Brain microvascular endothelial cell (primary cell): ENCODE measurements around the gene DPRX.

ENCODE experiments used
- DNase-seq: peaks from one replicate; pipeline ENCODE4 v3.0.0-alpha.2; 2020
- H3K27ac ChIP-seq: fragments of 250-450 bp; sonication (Bioruptor Pico); 2 replicates; pipeline ENCODE4 v1.5.1; 2020; ENCODE audit warnings: mild to moderate bottlenecking, moderate library complexity
- H3K27me3 ChIP-seq: fragments of 250-450 bp; sonication (Bioruptor Pico); replicated peaks from 2 replicates; pipeline ENCODE4 v1.5.1; 2020; ENCODE audit warnings: mild to moderate bottlenecking
- H3K36me3 ChIP-seq: fragments of 250-450 bp; sonication (Bioruptor Pico); replicated peaks from 2 replicates; pipeline ENCODE4 v1.5.1; 2020; ENCODE audit warnings: mild to moderate bottlenecking
- H3K4me3 ChIP-seq: 2 replicates; pipeline ENCODE4 v1.5.1; 2011; ENCODE audit warnings: low read depth, mild to moderate bottlenecking, control low read depth, low read length, moderate library complexity
- in situ Hi-C: cut with HindIII; loops from 2 replicates; pipeline ENCODE4 v1.10.0; 2017; ENCODE audit warnings: low sequenced_read_pairs, low pct_ligation_motif_present
- TF ChIP-seq, protein P1 (sequence below): IDR thresholded peaks from 2 replicates; pipeline ENCODE4 v1.5.1; 2011; ENCODE audit warnings: low read depth, mild to moderate bottlenecking, moderate library complexity, low read length, control low read depth, inconsistent platforms; ENCODE audit errors: missing control alignments

DPRX gene

DNA sequence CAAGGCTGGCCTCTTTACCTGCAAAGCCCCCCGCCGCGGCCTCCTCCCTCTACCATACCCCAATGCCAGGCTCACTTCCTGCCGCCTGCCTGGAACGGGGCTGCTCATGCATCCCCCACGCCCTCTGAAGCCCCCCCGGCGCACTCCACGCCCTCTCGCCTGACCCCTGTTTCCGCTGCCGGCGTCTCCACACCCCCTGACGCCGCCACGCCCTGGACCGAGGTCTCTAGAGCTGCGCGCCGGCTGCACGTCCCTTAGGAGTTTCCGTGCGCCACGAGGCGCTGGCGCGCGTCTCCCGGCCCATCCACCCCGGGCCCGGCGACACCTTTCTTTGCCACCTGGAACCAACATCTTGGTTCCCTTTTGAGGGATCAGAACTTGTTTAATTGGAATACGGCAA, 16.0 kb downstream of the DPRX start:
- H3K27ac ChIP-seq = no peak overlapping the region
- TF ChIP-seq, protein P1, sequence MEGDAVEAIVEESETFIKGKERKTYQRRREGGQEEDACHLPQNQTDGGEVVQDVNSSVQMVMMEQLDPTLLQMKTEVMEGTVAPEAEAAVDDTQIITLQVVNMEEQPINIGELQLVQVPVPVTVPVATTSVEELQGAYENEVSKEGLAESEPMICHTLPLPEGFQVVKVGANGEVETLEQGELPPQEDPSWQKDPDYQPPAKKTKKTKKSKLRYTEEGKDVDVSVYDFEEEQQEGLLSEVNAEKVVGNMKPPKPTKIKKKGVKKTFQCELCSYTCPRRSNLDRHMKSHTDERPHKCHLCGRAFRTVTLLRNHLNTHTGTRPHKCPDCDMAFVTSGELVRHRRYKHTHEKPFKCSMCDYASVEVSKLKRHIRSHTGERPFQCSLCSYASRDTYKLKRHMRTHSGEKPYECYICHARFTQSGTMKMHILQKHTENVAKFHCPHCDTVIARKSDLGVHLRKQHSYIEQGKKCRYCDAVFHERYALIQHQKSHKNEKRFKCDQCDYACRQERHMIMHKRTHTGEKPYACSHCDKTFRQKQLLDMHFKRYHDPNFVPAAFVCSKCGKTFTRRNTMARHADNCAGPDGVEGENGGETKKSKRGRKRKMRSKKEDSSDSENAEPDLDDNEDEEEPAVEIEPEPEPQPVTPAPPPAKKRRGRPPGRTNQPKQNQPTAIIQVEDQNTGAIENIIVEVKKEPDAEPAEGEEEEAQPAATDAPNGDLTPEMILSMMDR = no peak
- H3K36me3 ChIP-seq = no peaks in the 10 kb centered on the region
- in situ Hi-C loops = no loop called here
- no peaks in the 10 kb centered on the region for H3K27me3 ChIP-seq
- no peak for DNase-seq
- H3K4me3 ChIP-seq = no peak overlapping the region

DNA sequence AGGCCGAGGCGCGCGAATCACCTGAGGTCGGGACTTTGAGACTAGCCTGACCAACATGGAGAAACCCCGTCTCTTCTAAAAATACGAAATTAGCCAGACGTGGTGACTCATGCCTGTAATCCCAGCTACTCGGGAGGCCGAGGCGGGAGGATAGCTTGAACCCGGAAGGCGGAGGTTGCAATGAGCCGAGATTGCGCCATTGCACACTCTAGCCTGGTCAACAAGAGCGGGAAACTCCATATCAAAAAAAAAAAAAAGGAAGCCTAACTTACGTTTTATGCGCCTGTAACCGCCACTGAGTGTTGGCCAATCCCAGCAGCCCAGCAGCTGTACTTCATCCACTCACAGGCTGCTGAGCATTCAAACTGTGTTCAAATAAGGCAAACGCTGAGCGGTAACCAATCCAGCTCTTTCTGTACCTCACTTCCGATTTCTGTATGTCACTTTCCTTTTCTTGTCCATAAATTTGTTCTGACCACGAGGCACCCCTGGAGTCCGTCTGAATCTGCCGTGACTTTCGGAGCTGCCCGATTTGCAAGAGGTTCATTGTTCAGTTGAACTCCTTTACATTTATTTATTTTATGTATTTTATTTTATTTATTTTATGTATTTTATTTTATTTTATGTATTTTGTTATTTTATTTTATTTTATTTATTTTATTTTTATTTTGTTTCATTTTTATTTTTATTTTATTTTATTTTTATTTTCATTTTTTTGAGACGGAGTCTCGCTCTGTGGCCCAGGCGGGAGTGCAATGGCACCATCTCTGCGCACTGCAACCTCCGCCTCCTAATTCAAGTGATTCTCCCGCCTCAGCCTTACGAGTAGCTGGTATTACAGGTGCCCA, 18.2 kb downstream of the DPRX start:
- H3K27ac ChIP-seq = no peak overlapping the region
- H3K4me3 ChIP-seq = no peak overlapping the region
- no peaks in the 10 kb centered on the region for H3K36me3 ChIP-seq
- H3K27me3 ChIP-seq = no peaks in the 10 kb centered on the region
- TF ChIP-seq, protein P1 = no peak
- DNase-seq = no peak
- in situ Hi-C loops = no loop called here

DNA sequence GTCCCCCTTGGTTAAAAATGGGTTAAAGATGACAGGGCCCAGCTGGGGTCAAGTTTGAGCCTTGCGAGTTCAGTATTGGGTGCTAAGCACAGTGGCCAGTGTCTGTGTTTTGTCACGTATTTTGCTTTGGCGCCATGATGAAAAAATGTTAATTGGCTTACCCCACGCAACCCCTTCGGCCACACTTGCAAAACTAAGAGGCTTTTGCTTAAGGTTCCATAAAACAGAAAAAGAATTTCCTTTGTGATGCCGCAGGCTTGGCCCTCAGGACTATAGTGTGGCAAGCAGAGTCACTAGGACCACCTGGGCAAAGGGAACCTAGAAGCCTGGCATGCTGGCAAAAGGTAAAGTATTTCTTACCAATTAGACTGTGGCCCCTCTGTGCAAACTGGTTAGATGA, 20.7 kb downstream of the DPRX start:
- Histone ChIP-seq H3K27me3 (no peaks in the 10 kb centered on the region), H3K27ac (no peak overlapping the region), H3K4me3 (no peak overlapping the region), H3K36me3 (no peaks in the 10 kb centered on the region)
- DNase-seq = no peak
- TF ChIP-seq, protein P1 = no peak
- in situ Hi-C loops = no loop called here

DNA sequence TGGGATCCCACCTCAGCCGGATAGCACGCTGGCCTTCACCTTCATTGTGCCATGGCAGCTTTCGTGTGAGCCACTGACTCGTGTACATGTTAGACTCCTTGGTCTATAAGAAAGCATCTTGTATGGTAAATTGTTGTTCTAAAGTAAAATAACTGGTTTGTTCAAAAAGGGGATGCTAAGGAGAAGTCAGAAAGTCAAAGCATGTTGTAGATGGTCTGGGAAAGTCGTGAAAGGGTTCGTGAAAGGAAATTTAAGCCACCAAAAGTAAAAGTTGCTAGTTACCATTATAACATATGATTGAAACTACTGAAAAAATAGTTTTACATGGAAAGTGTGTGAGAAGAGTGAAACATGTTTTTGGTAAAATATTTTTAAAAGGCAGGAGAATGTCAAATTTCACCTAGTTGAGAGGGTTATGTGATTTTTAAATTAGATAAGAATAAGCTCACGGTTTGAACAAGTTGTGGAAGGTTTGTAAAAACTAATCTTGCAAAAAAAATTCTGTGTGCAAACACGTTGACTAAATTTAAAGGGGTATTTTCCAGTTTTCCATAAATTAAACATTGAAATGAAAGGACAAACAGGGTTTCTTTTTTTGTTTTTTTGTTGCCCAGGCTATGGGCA, 23.4 kb downstream of the DPRX start:
- Histone ChIP-seq H3K36me3 (no peaks in the 10 kb centered on the region), H3K27ac (no peak overlapping the region), H3K27me3 (no peaks in the 10 kb centered on the region), H3K4me3 (no peak overlapping the region)
- TF ChIP-seq, protein P1 = no peak
- in situ Hi-C loops = no loop called here
- DNase-seq = no peak

DNA sequence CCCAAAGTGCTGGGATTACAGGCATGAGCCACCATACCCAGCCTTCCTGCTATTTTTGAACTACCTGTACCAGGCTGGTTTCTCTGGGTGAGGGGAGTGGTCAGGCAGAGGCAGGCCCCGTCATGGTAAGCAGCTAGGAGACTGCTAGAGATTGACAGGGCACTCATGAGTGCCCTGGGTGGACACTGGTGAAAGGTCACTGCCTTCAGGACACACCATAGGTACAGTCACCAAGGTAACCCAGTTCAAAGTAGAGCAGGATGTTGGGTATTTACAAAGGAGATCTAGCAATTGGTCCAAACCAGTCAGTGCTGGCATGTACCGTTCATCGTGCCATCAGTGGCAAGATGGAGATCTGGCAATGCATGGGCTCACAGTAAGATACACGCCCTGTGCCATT, 25.5 kb downstream of the DPRX start:
- in situ Hi-C loops = no loop called here

More for the DNA sequence above, 25.5 kb downstream of the DPRX start:
- DNase-seq = no peak
- TF ChIP-seq, protein P1 = no peak
- no peak overlapping the region for H3K27ac ChIP-seq
- H3K4me3 ChIP-seq = no peak overlapping the region
- H3K36me3 ChIP-seq = no peaks in the 10 kb centered on the region
- H3K27me3 ChIP-seq = no peaks in the 10 kb centered on the region
